ENCODE measurements around the gene MDFIC2. TPM values are rescaled to one million over a fixed set of nuclear protein-coding genes. Genes with fewer than 3 reads are reported as not detected.

Gene MDFIC2
- total and polyA plus RNA-seq, 2 donors (not counting 3 experiments of a cell fraction or from before 2014, with no cell fraction given) = not detected

DNA sequence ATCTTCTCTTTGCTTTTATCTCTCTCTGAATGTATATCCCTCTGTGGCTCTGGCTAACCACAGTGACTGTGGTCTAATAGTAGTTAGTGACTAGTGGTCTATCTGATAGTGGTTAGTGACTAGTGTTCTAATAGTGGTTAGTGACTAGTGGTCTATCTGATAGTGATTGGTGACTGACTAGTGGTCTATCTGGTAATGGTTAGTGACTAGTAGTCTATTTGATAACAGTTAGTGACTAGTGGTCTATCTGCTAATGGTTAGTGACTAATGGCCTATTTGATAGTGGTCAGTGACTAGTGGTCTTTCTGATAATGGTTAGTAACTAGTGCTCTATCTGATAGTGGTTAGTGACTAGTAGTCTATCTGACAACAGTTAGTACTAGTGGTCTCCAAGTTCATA is 110.5 kb downstream of the MDFIC2 start:
- dilution Hi-C loops (cut with MboI; ENCODE audit: extremely low pct_ligation_motif_present, low sequenced_read_pairs) = no loop called here
- TF ChIP-seq, protein P1, sequence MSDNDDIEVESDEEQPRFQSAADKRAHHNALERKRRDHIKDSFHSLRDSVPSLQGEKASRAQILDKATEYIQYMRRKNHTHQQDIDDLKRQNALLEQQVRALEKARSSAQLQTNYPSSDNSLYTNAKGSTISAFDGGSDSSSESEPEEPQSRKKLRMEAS (IDR thresholded peaks at IDR 0.05; ENCODE audit: insufficient read depth, insufficient read length) = no peak
- TF ChIP-seq FOS (IDR thresholded peaks at IDR 0.05; ENCODE audit: borderline replicate concordance, insufficient read depth, low read length) (no peak), POLR2AphosphoS5 (IDR thresholded peaks at IDR 0.05; ENCODE audit: insufficient read depth, low read depth, low read length) (no peak), EZH2 (IDR thresholded peaks at IDR 0.05; ENCODE audit: borderline replicate concordance, low read depth, low read length, severe bottlenecking) (no peak), POLR2A (IDR thresholded peaks at IDR 0.05; ENCODE audit: low read depth, low read length) (no peak), MYC (IDR thresholded peaks at IDR 0.05; ENCODE audit: low read depth, low read length) (no peak), GATA2 (IDR thresholded peaks at IDR 0.05; ENCODE audit: insufficient read depth, insufficient read length, low read depth, low read length) (no peak), JUN (IDR thresholded peaks at IDR 0.05; ENCODE audit: borderline replicate concordance, insufficient read depth, insufficient read length, low read depth) (no peak)
- TF ChIP-seq, protein P2, sequence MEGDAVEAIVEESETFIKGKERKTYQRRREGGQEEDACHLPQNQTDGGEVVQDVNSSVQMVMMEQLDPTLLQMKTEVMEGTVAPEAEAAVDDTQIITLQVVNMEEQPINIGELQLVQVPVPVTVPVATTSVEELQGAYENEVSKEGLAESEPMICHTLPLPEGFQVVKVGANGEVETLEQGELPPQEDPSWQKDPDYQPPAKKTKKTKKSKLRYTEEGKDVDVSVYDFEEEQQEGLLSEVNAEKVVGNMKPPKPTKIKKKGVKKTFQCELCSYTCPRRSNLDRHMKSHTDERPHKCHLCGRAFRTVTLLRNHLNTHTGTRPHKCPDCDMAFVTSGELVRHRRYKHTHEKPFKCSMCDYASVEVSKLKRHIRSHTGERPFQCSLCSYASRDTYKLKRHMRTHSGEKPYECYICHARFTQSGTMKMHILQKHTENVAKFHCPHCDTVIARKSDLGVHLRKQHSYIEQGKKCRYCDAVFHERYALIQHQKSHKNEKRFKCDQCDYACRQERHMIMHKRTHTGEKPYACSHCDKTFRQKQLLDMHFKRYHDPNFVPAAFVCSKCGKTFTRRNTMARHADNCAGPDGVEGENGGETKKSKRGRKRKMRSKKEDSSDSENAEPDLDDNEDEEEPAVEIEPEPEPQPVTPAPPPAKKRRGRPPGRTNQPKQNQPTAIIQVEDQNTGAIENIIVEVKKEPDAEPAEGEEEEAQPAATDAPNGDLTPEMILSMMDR (IDR thresholded peaks at IDR 0.05; ENCODE audit: extremely low read depth in 1 of 2, insufficient read depth in 1 of 2, low read depth in 1 of 2, low read length in 2 of 2) = no peak
- Histone ChIP-seq H3K9ac (replicated peaks; ENCODE audit: extremely low read depth, insufficient read depth, low read length) (no peak overlapping the region), H2AFZ (ENCODE audit: low read depth, low read length) (no peak overlapping the region), H3K27ac (ENCODE audit: insufficient read depth, low read depth, low read length) (no peak overlapping the region), H3K79me2 (ENCODE audit: control insufficient read depth, insufficient read depth, low read length) (no peaks in the 10 kb centered on the region), H4K20me1 (replicated peaks; ENCODE audit: control insufficient read depth, extremely low read depth, insufficient read depth, low read length) (no peaks in the 10 kb centered on the region), H3K9me1 (replicated peaks; ENCODE audit: control insufficient read depth, extremely low read depth, insufficient read depth, low read length) (no peaks in the 10 kb centered on the region), H3K4me1 (ENCODE audit: control insufficient read depth, extremely low read depth, insufficient read depth, low read length) (no peaks in the 10 kb centered on the region), H3K9me3 (replicated peaks; ENCODE audit: control insufficient read depth, insufficient read depth, low read length) (no peaks in the 10 kb centered on the region), H3K27me3 (ENCODE audit: control insufficient read depth in 2 of 2, insufficient read depth in 2 of 2, low read length in 2 of 2) (no peaks in the 10 kb centered on the region), H3K4me2 (ENCODE audit: insufficient read depth, low read length) (no peak overlapping the region), H3K4me3 (replicated peaks in 1 of 3; ENCODE audit: insufficient read depth in 1 of 3, low read depth in 1 of 3, low read length in 3 of 3) (no peak overlapping the region), H3K36me3 (ENCODE audit: control insufficient read depth in 2 of 2, extremely low read depth in 1 of 2, insufficient read depth in 2 of 2, low read length in 2 of 2) (no peaks in the 10 kb centered on the region)
- FAIRE-seq (no peak), DNase-seq (ENCODE audit: low read depth, low spot score) (no peak)
- no TSS peak for BruUV-seq (replicated peaks)
- POLR2A ChIA-PET = no interaction called here
- intact Hi-C loops (cut with micrococcal nuclease) = no loop called here
- CTCF ChIA-PET = no interaction called here
